ENCODE measurements around the gene APBA2. TPM values are rescaled to one million over a fixed set of nuclear protein-coding genes. Genes with fewer than 3 reads are reported as not detected.

Gene APBA2
- total RNA-seq, 1 donor from 2014 or later, result 4.2 TPM

DNA sequence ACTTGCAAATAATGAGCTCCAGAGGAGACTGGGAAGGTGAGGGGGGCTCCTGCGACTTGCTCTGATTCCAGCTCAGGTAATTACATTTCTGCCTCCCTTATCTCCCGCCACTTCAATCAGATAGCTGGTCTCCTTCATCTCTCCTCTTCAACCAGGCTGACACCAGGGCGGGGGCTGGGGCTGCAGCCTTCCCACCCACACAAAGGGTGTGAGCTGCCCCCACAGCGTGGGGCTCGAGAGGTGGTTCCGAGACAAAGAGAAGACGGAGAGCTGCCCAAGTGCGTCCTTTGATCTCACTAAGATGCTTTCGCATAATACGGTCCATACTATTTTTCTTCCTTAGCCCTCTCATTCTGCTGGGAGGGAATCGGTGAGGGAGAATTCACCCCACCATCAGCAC lies 244.2 kb downstream of the APBA2 start:
- Histone ChIP-seq H3K9me3 (ENCODE audit: control insufficient read depth in 3 of 3, low read length in 3 of 3) (no peaks in the 10 kb centered on the region), H3K9ac (ENCODE audit: low read depth in 1 of 3, low read length in 3 of 3) (no peak overlapping the region), H3K4me1 (ENCODE audit: control insufficient read depth in 3 of 3, insufficient read depth in 3 of 3, low read length in 3 of 3) (no peaks in the 10 kb centered on the region), H3K4me3 (ENCODE audit: low read length in 3 of 3) (no peak overlapping the region), H3K27ac (ENCODE audit: low read depth, low read length) (no peak overlapping the region), H3K27me3 (ENCODE audit: control insufficient read depth in 3 of 3, insufficient read depth in 3 of 3, low read length in 3 of 3) (peaks cover 0 to 15% (median 9%) of the 10 kb centered on the region in 3 donors), H3K36me3 (ENCODE audit: control insufficient read depth in 3 of 3, insufficient read depth in 3 of 3, low read length in 3 of 3) (no peaks in the 10 kb centered on the region)

DNA sequence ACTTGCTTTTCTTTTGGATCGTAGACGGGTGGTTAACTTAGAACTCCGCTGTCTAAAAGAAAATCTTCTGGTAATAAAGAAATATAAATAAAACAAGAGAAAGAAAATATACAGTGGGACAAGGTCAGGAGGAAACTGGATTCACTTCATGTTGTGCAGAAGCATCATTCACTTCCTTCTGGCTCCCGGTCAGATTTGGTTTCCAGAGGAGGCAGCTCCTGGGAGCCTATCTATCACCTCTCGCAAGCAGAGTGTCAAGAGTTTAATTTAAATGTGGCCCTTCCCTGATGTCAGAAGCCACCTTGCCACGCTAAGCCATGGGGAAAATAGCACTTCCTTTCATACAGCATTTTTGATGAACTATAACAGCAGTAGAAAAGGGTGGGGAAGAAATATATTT lies 244.7 kb downstream of the APBA2 start:
- H3K27ac ChIP-seq (ENCODE audit: low read depth, low read length), result no peak overlapping the region
- H3K9me3 ChIP-seq (ENCODE audit: control insufficient read depth in 3 of 3, low read length in 3 of 3), result no peaks in the 10 kb centered on the region
- no peaks in the 10 kb centered on the region for H3K36me3 ChIP-seq (ENCODE audit: control insufficient read depth in 3 of 3, insufficient read depth in 3 of 3, low read length in 3 of 3)
- no peak overlapping the region for H3K4me3 ChIP-seq (ENCODE audit: low read length in 3 of 3)
- H3K4me1 ChIP-seq (ENCODE audit: control insufficient read depth in 3 of 3, insufficient read depth in 3 of 3, low read length in 3 of 3), result no peaks in the 10 kb centered on the region
- peaks cover 0 to 15% (median 9%) of the 10 kb centered on the region in 3 donors for H3K27me3 ChIP-seq (ENCODE audit: control insufficient read depth in 3 of 3, insufficient read depth in 3 of 3, low read length in 3 of 3)
- no peak overlapping the region for H3K9ac ChIP-seq (ENCODE audit: low read depth in 1 of 3, low read length in 3 of 3)

DNA sequence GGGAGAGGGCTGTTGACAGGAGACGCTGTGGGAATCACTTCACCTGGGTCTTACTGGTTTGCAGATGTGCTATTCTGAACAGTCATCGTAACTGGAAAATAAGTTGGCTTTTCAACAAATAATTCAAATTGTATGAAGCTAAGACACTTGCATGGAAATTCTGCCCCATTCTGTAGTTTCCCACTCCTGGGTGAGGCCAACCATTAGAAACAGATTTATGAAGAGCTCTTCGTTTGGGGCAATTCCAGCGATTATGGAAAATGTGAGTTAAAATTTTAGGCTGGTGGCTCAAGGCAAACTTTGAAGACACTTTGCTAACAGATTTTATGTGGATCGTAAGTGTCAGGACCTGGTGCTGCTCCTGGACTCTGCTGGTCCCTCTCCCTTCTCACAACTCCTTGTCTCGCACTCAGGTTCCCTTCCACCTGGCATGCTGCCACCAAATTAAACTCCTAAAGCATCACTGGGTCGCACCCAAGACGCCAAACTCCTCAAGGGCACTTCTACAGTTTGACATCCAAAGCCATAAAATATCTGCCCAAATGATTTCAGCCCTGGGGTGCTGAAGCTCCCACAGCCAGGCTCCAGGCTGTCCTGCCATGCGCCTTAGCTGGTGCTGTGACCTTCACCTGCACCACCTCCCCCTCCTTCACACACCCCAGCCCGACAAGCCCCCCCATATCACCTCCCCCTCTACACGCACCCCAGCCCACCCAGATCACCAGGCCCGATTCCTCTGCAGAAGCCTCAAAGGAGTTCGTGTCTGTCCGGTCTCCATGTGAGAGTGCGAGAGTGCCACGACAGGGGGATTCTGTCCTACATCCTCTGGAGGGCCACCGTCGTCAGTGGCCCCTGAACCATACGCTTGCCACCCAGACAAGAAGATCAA lies 245.4 kb downstream of the APBA2 start:
- H3K36me3 ChIP-seq (ENCODE audit: control insufficient read depth in 3 of 3, insufficient read depth in 3 of 3, low read length in 3 of 3), result no peaks in the 10 kb centered on the region
- no peaks in the 10 kb centered on the region for H3K9me3 ChIP-seq (ENCODE audit: control insufficient read depth in 3 of 3, low read length in 3 of 3)
- no peak overlapping the region for H3K27ac ChIP-seq (ENCODE audit: low read depth, low read length)
- H3K9ac ChIP-seq (ENCODE audit: low read depth in 1 of 3, low read length in 3 of 3), result no peak overlapping the region
- H3K4me3 ChIP-seq (ENCODE audit: low read length in 3 of 3), result no peak overlapping the region
- H3K27me3 ChIP-seq (ENCODE audit: control insufficient read depth in 3 of 3, insufficient read depth in 3 of 3, low read length in 3 of 3), result peaks cover 0 to 15% (median 10%) of the 10 kb centered on the region in 3 donors
- no peaks in the 10 kb centered on the region for H3K4me1 ChIP-seq (ENCODE audit: control insufficient read depth in 3 of 3, insufficient read depth in 3 of 3, low read length in 3 of 3)

DNA sequence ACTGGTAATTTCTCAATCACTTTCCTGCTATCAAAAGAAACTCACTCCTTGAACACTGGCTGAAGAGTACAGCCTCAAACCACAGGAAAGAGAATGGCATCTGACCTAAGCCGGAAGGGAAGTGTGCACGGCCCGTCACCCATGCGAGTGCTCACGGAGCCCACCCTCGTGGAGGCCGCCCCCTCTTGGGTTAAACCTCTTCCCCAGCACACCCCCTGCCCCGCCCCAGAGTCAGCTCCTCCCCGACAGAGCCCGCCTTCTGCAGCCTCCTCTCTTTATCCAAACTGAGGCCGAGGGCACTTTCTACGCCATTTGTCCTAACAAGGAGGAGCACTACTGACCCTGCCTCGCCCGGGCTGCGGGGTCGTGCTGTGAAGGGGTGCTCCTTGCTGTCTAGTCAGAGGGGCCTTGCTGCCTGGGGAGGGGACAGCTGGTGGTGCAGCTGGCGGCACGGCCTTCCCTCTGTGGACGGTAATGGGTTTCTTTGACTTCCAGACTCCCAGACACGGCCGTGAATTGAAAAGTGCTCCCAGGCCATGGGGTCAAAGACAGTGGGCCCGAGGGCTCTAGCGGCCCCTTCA lies 246.2 kb downstream of the APBA2 start:
- Histone ChIP-seq H3K36me3 (ENCODE audit: control insufficient read depth in 3 of 3, insufficient read depth in 3 of 3, low read length in 3 of 3) (no peaks in the 10 kb centered on the region), H3K9me3 (ENCODE audit: control insufficient read depth in 3 of 3, low read length in 3 of 3) (no peaks in the 10 kb centered on the region), H3K9ac (ENCODE audit: low read depth in 1 of 3, low read length in 3 of 3) (no peak overlapping the region), H3K4me3 (ENCODE audit: low read length in 3 of 3) (no peak overlapping the region), H3K27me3 (ENCODE audit: control insufficient read depth in 3 of 3, insufficient read depth in 3 of 3, low read length in 3 of 3) (peaks cover 0 to 16% (median 11%) of the 10 kb centered on the region in 3 donors), H3K4me1 (ENCODE audit: control insufficient read depth in 3 of 3, insufficient read depth in 3 of 3, low read length in 3 of 3) (no peaks in the 10 kb centered on the region), H3K27ac (ENCODE audit: low read depth, low read length) (no peak overlapping the region)

DNA sequence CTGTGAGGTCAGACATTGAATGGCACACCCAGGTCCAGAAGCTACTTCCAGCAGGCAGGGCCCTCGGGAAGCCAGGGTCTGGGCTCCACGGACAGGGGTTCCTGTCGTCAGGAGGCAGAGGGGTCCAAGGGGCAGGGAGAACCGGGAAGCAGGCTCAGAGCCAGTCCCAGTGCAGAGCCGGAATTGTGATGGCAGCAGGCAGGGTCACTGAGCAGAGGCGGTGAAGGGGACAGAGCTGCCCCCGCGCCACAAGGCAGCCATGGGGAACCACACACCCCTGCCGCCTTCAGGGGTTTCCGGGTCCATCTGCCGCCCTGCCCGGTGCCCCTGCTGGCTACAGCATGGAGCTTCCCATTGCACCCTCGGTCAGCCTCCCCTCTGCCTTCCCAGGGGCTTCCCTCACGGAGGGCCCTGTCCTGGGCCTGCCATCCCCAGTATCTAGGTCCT lies 247.0 kb downstream of the APBA2 start:
- H3K9me3 ChIP-seq (ENCODE audit: control insufficient read depth in 3 of 3, low read length in 3 of 3), result no peaks in the 10 kb centered on the region
- H3K27ac ChIP-seq (ENCODE audit: low read depth, low read length), result no peak overlapping the region
- no peak overlapping the region for H3K4me3 ChIP-seq (ENCODE audit: low read length in 3 of 3)
- no peaks in the 10 kb centered on the region for H3K4me1 ChIP-seq (ENCODE audit: control insufficient read depth in 3 of 3, insufficient read depth in 3 of 3, low read length in 3 of 3)
- H3K9ac ChIP-seq (ENCODE audit: low read depth in 1 of 3, low read length in 3 of 3), result no peak overlapping the region
- peaks cover 0 to 17% (median 5%) of the 10 kb centered on the region in 3 donors for H3K27me3 ChIP-seq (ENCODE audit: control insufficient read depth in 3 of 3, insufficient read depth in 3 of 3, low read length in 3 of 3)
- H3K36me3 ChIP-seq (ENCODE audit: control insufficient read depth in 3 of 3, insufficient read depth in 3 of 3, low read length in 3 of 3), result no peaks in the 10 kb centered on the region

DNA sequence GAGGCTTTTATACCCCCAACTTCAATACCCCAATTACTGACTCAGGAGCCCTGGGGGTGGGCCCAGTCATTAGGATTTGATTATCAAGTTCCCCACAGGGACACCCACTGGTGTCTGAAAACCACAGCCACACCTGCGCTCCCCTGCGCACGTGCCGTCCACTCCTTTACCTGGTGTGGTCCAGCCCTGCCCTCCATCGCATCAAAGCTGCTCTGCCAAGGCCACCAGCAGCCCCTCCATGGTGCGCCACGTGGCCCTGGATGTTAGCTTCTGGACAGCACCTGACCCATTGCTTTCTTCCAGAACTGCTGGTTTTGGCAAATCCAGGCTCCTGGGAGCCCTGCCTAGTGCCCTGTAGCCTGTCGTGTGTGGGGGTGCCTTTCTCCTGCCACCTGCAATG lies 247.5 kb downstream of the APBA2 start:
- Histone ChIP-seq H3K9ac (ENCODE audit: low read depth in 1 of 3, low read length in 3 of 3) (no peak overlapping the region), H3K4me3 (ENCODE audit: low read length in 3 of 3) (no peak overlapping the region), H3K27ac (ENCODE audit: low read depth, low read length) (no peak overlapping the region), H3K36me3 (ENCODE audit: control insufficient read depth in 3 of 3, insufficient read depth in 3 of 3, low read length in 3 of 3) (no peaks in the 10 kb centered on the region), H3K27me3 (ENCODE audit: control insufficient read depth in 3 of 3, insufficient read depth in 3 of 3, low read length in 3 of 3) (peaks cover 2 to 21% (median 7%) of the 10 kb centered on the region in 3 donors), H3K9me3 (ENCODE audit: control insufficient read depth in 3 of 3, low read length in 3 of 3) (no peaks in the 10 kb centered on the region), H3K4me1 (ENCODE audit: control insufficient read depth in 3 of 3, insufficient read depth in 3 of 3, low read length in 3 of 3) (no peaks in the 10 kb centered on the region)

DNA sequence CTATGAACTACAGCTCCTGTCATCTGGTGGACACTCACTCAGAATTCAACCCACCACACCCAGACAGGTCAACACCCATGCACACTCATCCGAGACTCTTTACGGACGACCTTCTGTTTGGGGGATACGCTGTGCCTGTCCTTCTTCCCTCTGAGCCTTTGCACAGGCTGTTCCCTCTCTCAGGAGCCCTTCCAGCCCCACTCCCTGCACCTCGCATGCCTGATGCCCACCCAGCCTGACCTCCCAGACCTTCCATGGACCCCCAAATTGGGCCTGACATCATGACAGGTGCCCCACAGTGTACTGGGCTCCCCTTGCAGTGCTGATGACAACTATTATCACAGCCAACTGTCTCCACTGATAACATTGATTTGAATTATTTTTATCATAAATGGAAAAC lies 248.0 kb downstream of the APBA2 start:
- Histone ChIP-seq H3K27ac (ENCODE audit: low read depth, low read length) (no peak overlapping the region), H3K9me3 (ENCODE audit: control insufficient read depth in 3 of 3, low read length in 3 of 3) (no peaks in the 10 kb centered on the region), H3K36me3 (ENCODE audit: control insufficient read depth in 3 of 3, insufficient read depth in 3 of 3, low read length in 3 of 3) (no peaks in the 10 kb centered on the region), H3K4me3 (ENCODE audit: low read length in 3 of 3) (no peak overlapping the region), H3K9ac (ENCODE audit: low read depth in 1 of 3, low read length in 3 of 3) (no peak overlapping the region), H3K27me3 (ENCODE audit: control insufficient read depth in 3 of 3, insufficient read depth in 3 of 3, low read length in 3 of 3) (peaks cover 6 to 26% (median 11%) of the 10 kb centered on the region in 3 donors), H3K4me1 (ENCODE audit: control insufficient read depth in 3 of 3, insufficient read depth in 3 of 3, low read length in 3 of 3) (no peaks in the 10 kb centered on the region)

DNA sequence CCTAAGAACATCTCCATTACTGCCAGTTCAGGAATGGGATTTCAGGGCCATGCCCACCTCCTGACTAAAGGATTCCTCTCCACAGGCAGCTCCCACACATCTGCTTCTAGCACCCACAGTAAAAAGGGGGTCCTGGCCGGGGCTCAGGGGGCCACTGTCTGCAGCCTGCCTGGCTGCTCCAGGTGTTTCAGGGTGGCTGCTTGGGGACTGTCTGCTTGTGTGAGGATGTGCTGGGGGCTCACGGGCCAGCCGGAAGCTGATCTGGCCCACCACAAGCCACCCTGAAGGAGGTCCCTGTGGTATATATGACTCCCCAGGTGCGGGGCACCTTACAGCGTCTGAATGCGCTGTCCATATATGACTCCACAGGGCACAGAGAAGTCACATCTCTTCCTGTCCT lies 248.5 kb downstream of the APBA2 start:
- Histone ChIP-seq H3K27ac (ENCODE audit: low read depth, low read length) (no peak overlapping the region), H3K9me3 (ENCODE audit: control insufficient read depth in 3 of 3, low read length in 3 of 3) (no peaks in the 10 kb centered on the region), H3K4me3 (ENCODE audit: low read length in 3 of 3) (no peak overlapping the region), H3K27me3 (ENCODE audit: control insufficient read depth in 3 of 3, insufficient read depth in 3 of 3, low read length in 3 of 3) (peaks cover 11 to 30% (median 15%) of the 10 kb centered on the region in 3 donors), H3K9ac (ENCODE audit: low read depth in 1 of 3, low read length in 3 of 3) (no peak overlapping the region), H3K4me1 (ENCODE audit: control insufficient read depth in 3 of 3, insufficient read depth in 3 of 3, low read length in 3 of 3) (no peaks in the 10 kb centered on the region), H3K36me3 (ENCODE audit: control insufficient read depth in 3 of 3, insufficient read depth in 3 of 3, low read length in 3 of 3) (no peaks in the 10 kb centered on the region)

DNA sequence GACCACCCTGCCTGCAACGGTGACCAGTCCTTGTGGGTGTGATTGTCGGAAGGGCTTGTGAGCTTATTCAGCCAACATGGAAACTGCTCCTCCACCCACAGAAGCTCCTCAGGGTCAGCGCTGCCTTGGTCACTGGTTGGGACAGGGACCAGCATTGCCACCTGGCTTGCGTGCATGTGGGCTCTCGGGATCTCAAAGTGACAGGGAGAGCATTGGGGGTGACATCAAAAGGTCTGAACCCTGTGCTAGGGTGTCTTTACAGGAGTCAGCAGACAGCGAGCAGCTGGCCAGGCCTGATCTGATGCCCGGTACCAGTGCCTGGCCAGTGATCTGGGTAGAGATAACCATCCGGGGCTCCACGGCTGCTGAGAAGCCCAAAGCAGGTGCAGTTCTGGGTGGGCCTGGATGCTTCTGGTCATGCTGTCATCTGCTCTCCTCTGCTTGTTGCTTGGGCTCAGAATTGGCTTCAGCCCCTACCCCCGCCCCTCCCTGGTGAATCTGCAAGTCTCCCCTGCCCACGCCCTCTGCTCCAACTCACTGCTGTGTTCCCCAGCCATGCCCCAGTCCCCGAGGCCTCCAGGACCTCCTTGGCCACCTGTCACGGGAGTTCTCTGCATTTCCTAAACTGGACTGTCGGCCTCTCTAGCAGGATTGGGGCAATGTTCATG lies 249.0 kb downstream of the APBA2 start:
- H3K9ac ChIP-seq (ENCODE audit: low read depth in 1 of 3, low read length in 3 of 3), result no peak overlapping the region
- no peaks in the 10 kb centered on the region for H3K4me1 ChIP-seq (ENCODE audit: control insufficient read depth in 3 of 3, insufficient read depth in 3 of 3, low read length in 3 of 3)
- H3K27ac ChIP-seq (ENCODE audit: low read depth, low read length), result no peak overlapping the region
- H3K27me3 ChIP-seq (ENCODE audit: control insufficient read depth in 3 of 3, insufficient read depth in 3 of 3, low read length in 3 of 3), result peaks cover 11 to 33% (median 19%) of the 10 kb centered on the region in 3 donors
- H3K4me3 ChIP-seq (ENCODE audit: low read length in 3 of 3), result no peak overlapping the region
- no peaks in the 10 kb centered on the region for H3K9me3 ChIP-seq (ENCODE audit: control insufficient read depth in 3 of 3, low read length in 3 of 3)
- no peaks in the 10 kb centered on the region for H3K36me3 ChIP-seq (ENCODE audit: control insufficient read depth in 3 of 3, insufficient read depth in 3 of 3, low read length in 3 of 3)

DNA sequence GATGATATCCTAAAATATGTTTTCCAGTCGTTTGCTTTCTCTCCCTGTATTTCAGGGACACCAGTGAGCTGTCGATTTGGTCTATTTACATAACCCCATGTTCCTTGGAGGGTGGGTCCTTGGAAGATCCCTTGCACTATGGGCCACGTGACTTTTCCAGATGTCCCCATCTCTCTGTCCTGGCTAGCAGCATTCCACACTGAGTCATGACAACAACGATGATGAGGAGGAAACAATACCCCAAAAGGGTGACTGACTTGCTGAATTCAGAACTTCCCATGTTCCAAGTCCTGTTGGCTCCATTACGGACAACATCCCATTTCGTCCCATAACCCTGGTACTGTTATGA lies 249.5 kb downstream of the APBA2 start:
- H3K4me3 ChIP-seq (ENCODE audit: low read length in 3 of 3), result no peak overlapping the region
- no peaks in the 10 kb centered on the region for H3K4me1 ChIP-seq (ENCODE audit: control insufficient read depth in 3 of 3, insufficient read depth in 3 of 3, low read length in 3 of 3)
- H3K9ac ChIP-seq (ENCODE audit: low read depth in 1 of 3, low read length in 3 of 3), result no peak overlapping the region
- H3K36me3 ChIP-seq (ENCODE audit: control insufficient read depth in 3 of 3, insufficient read depth in 3 of 3, low read length in 3 of 3), result no peaks in the 10 kb centered on the region
- H3K27me3 ChIP-seq (ENCODE audit: control insufficient read depth in 3 of 3, insufficient read depth in 3 of 3, low read length in 3 of 3), result peaks cover 15 to 33% (median 20%) of the 10 kb centered on the region in 3 donors
- H3K9me3 ChIP-seq (ENCODE audit: control insufficient read depth in 3 of 3, low read length in 3 of 3), result no peaks in the 10 kb centered on the region
- no peak overlapping the region for H3K27ac ChIP-seq (ENCODE audit: low read depth, low read length)
